Measurements from ENCODE around the gene TMEM52. TPM values are rescaled to one million over a fixed set of nuclear protein-coding genes. Genes with fewer than 3 reads are reported as not detected.

TMEM52 gene
- total and polyA plus RNA-seq, 2 of the 13 experiments (the other 11 are each of a cell fraction or from before 2014, with no cell fraction given) = 13.2 to 18.7 TPM

- Histone ChIP-seq H3K9ac (ENCODE audit: insufficient read depth, low read depth, low read length) (no peak overlapping the region), H4K20me1 (ENCODE audit: insufficient read depth, low read length) (0 out of 2 replicates have a peak, but pooled peaks cover 2% of the 10 kb centered on the region), H2AFZ (ENCODE audit: low read length) (no peak overlapping the region), H3K4me2 (ENCODE audit: low read depth, low read length) (no peak overlapping the region), H3K27ac (ENCODE audit: extremely low read length, insufficient read depth, low read length) (no peak overlapping the region), H3K27me3 (ENCODE audit: control insufficient read depth in 1 of 2, insufficient read depth in 2 of 2, low read length in 2 of 2) (no peaks in the 10 kb centered on the region), H3K4me1 (ENCODE audit: insufficient read depth, low read length) (peaks cover 42% of the 10 kb centered on the region), H3K79me2 (ENCODE audit: insufficient read depth, low read length) (no peaks in the 10 kb centered on the region), H3K9me3 (ENCODE audit: low read length) (no peaks in the 10 kb centered on the region), H3K4me3 (replicated peaks in 1 of 3; ENCODE audit: insufficient read depth in 1 of 3, low read depth in 2 of 3, low read length in 3 of 3) (no peak overlapping the region), H3K36me3 (replicated peaks in 1 of 2; ENCODE audit: control insufficient read depth in 1 of 2, insufficient read depth in 2 of 2, low read length in 2 of 2) (no peaks in the 10 kb centered on the region)
- intact Hi-C loops (cut with micrococcal nuclease; ENCODE audit: unreplicated experiment) = no loop called here
- POLR2A ChIA-PET = no interaction called here
- WGBS (ENCODE audit: low lambda C conversion rate) = 66% methylated on average over 5 of the region's 5 CpGs
- in situ Hi-C loops (cut with HindIII; ENCODE audit: extremely low pct_ligation_motif_present, low pct_unique_long_range_greater_than_20kb) = no loop called here
- BruUV-seq (replicated peaks) = no TSS peak
- CTCF ChIA-PET (ENCODE audit: low intra/inter-chr PET ratio, low total read pairs) = no interaction called here
- DNase-seq (ENCODE audit: low spot score) = no peak
- ATAC-seq = no peak
- TF ChIP-seq CBX2 (IDR thresholded peaks at IDR 0.05; ENCODE audit: low read depth, low read length) = no peak
- TF ChIP-seq CBX2 (CRISPR knock-in tag; IDR thresholded peaks at IDR 0.05; ENCODE audit: low read depth) = no peak
- TF ChIP-seq ZNF484 (CRISPR knock-in tag; IDR thresholded peaks at IDR 0.05; ENCODE audit: borderline replicate concordance, low read depth) = no peak
- TF ChIP-seq LBX2 (CRISPR knock-in tag; IDR thresholded peaks at IDR 0.05; ENCODE audit: borderline replicate concordance) = no peak
- TF ChIP-seq JUND (CRISPR knock-in tag; IDR thresholded peaks at IDR 0.05) = no peak
- TF ChIP-seq ZNF547 (CRISPR knock-in tag; IDR thresholded peaks at IDR 0.05) = no peak
- TF ChIP-seq RARG (CRISPR knock-in tag; IDR thresholded peaks at IDR 0.05; ENCODE audit: low read depth) = no peak
- TF ChIP-seq RFX5 (IDR thresholded peaks at IDR 0.05; ENCODE audit: low read depth, low read length) = no peak
- TF ChIP-seq ASH2L (IDR thresholded peaks at IDR 0.05; ENCODE audit: insufficient read length, low read depth, low read length) = no peak
- TF ChIP-seq ZNF766 (CRISPR knock-in tag; IDR thresholded peaks at IDR 0.05; ENCODE audit: borderline replicate concordance) = no peak
- no peak for TF ChIP-seq RXRB (CRISPR knock-in tag; IDR thresholded peaks at IDR 0.05; ENCODE audit: borderline replicate concordance)
- TF ChIP-seq JDP2 (CRISPR knock-in tag; IDR thresholded peaks at IDR 0.05; ENCODE audit: borderline replicate concordance) = no peak
- TF ChIP-seq HOXA5 (CRISPR knock-in tag; IDR thresholded peaks at IDR 0.05) = no peak
- TF ChIP-seq HNRNPL (IDR thresholded peaks at IDR 0.05; ENCODE audit: low read depth, low read length) = no peak
- FAIRE-seq = no peak
Measured at GRCh38 chr1:1950940-1951339, 31.9 kb upstream of the TMEM52 start.
